OCI-LY7 (cell line): Measurements from ENCODE around the gene SCLY. TPM values are rescaled to one million over a fixed set of nuclear protein-coding genes. Genes with fewer than 3 reads are reported as not detected.

Experiments
- BruUV-seq: library from RNA; stranded (reverse); fragments of 400-500 nt; replicated peaks from 2 replicates; lab custom pipeline; 2021; lab: Mats Ljungman, UMichigan
- CTCF ChIA-PET: fragments of 300-600 bp; sonication (Branson Sonifier 250); formaldehyde crosslinking; loops from one replicate; lab custom pipeline; 2022; ENCODE audit warnings: antibody characterized with exemption; ENCODE audit not compliant: unreplicated experiment; lab: Charles Lee
- POLR2A ChIA-PET: fragments of 300-600 bp; sonication (Branson Sonifier 250); formaldehyde crosslinking; loops from one replicate; lab custom pipeline; 2022; ENCODE audit warnings: antibody characterized with exemption; lab: Charles Lee
- DNase-seq: peaks from one replicate; pipeline ENCODE4 v3.0.0-alpha.2; 2015; ENCODE audit warnings: low spot score
- H2AFZ ChIP-seq: fragments of 200-600 bp; sonication (generic), shearing (Covaris generic); 2 replicates; pipeline ENCODE4 v1.6.1; 2014; ENCODE audit warnings: mild to moderate bottlenecking, antibody characterized with exemption, low read length, moderate library complexity
- H3K27ac ChIP-seq: fragments of 200-600 bp; sonication (generic); 2 replicates; pipeline ENCODE4 v1.5.1; 2014; ENCODE audit warnings: mixed run types, low read depth, mild to moderate bottlenecking, moderate library complexity, low read length, inconsistent platforms; ENCODE audit not compliant: poor library complexity, severe bottlenecking
- H3K36me3 ChIP-seq: fragments of 200-600 bp; sonication (generic); 2 replicates; pipeline ENCODE4 v1.6.1; 2014; ENCODE audit warnings: mild to moderate bottlenecking, antibody characterized with exemption, low read length, moderate library complexity, mixed read lengths; ENCODE audit not compliant: insufficient read depth
- H3K4me1 ChIP-seq: fragments of 200-600 bp; sonication (generic); 2 replicates; pipeline ENCODE4 v1.5.1; 2014; ENCODE audit warnings: mild to moderate bottlenecking, low read length; ENCODE audit not compliant: insufficient read depth, poor library complexity, severe bottlenecking
- H3K4me2 ChIP-seq: fragments of 200-600 bp; sonication (generic); 2 replicates; pipeline ENCODE4 v1.6.1; 2014; ENCODE audit warnings: mild to moderate bottlenecking, low read length
- H3K4me3 ChIP-seq: fragments of 200-600 bp; sonication (generic); 2 replicates; pipeline ENCODE4 v1.5.1; 2014; ENCODE audit warnings: mild to moderate bottlenecking, low read depth, low read length; ENCODE audit not compliant: poor library complexity, severe bottlenecking
- H3K79me2 ChIP-seq: fragments of 200-600 bp; sonication (generic); 2 replicates; pipeline ENCODE4 v1.6.1; 2016; ENCODE audit warnings: low read depth, mild to moderate bottlenecking, low read length, moderate library complexity, mixed read lengths; ENCODE audit not compliant: insufficient read depth
- H3K9me2 ChIP-seq: fragments of 200-600 bp; sonication (generic); 2 replicates; pipeline ENCODE4 v1.6.1; 2016; ENCODE audit warnings: mild to moderate bottlenecking, low read length, mixed read lengths; ENCODE audit not compliant: insufficient read depth
- H3K9me3 ChIP-seq: fragments of 200-600 bp; sonication (generic); 2 replicates; pipeline ENCODE4 v1.6.1; 2014; ENCODE audit warnings: mild to moderate bottlenecking, mixed run types, low read length, mixed read lengths
- H4K20me1 ChIP-seq: fragments of 200-600 bp; sonication (generic); 2 replicates; pipeline ENCODE4 v1.6.1; 2014; ENCODE audit warnings: mild to moderate bottlenecking, antibody characterized with exemption, low read length, moderate library complexity, mixed read lengths; ENCODE audit not compliant: insufficient read depth
- CTCF ChIP-seq: fragments of 200-600 bp; sonication (generic); conservative IDR thresholded peaks from 2 replicates; pipeline ENCODE4 v1.5.1; 2014; ENCODE audit warnings: mild to moderate bottlenecking, antibody characterized with exemption, low read length, moderate library complexity, mixed read lengths
- EZH2phosphoT487 ChIP-seq: fragments of 200-600 bp; sonication (generic); IDR thresholded peaks from 2 replicates; pipeline ENCODE4 v1.6.1; 2018; ENCODE audit warnings: low read depth, borderline replicate concordance, mild to moderate bottlenecking, mixed run types, antibody characterized with exemption, low read length, moderate library complexity, mixed read lengths
- intact Hi-C: fragments of 100-400 bp; cut with micrococcal nuclease; formaldehyde crosslinking; loops from one replicate; pipeline ENCODE4 v1.10.0; 2022; ENCODE audit not compliant: unreplicated experiment
- total RNA-seq, 2 experiments: library from RNA; depleted of rRNA in 1 of 2; stranded (reverse); fragments of >200 nt in 1 of 2; shearing (Covaris generic) in 1 of 2; gene quantifications; 2 replicates each; pipeline ENCODE4 v1.2.3, GENCODE V29; 2014 to 2022

SCLY gene
- total RNA-seq, 2 experiments from 2014 or later = 29.9 to 41.7 TPM

- CTCF ChIA-PET = no interaction called here
- H3K4me3 ChIP-seq = no peak overlapping the region
- H3K79me2 ChIP-seq = no peaks in the 10 kb centered on the region
- H2AFZ ChIP-seq = no peak overlapping the region
- H3K4me2 ChIP-seq = no peak overlapping the region
- BruUV-seq = no TSS peak
- no peak for DNase-seq
- no peaks in the 10 kb centered on the region for H3K9me2 ChIP-seq
- no peak for TF ChIP-seq EZH2phosphoT487
- no peak for TF ChIP-seq CTCF
- H3K27ac ChIP-seq = no peak overlapping the region
- no peaks in the 10 kb centered on the region for H3K9me3 ChIP-seq
- no peaks in the 10 kb centered on the region for H4K20me1 ChIP-seq
- intact Hi-C loops = no loop called here
- POLR2A ChIA-PET = interaction anchor here (0.6 kb wide), 1 partner anchor 25 kb away, joined by 4 read pairs; no protein-coding TSS in a partner anchor
- no peaks in the 10 kb centered on the region for H3K36me3 ChIP-seq
- peaks cover 32% of the 10 kb centered on the region for H3K4me1 ChIP-seq
Measured at GRCh38 chr2:238101891-238102841, 41.4 kb downstream of the SCLY start.

GRCh38 chr2:238102865-238103264 lies 42.1 kb downstream of the SCLY start:
- Histone ChIP-seq H3K9me2 (no peaks in the 10 kb centered on the region), H3K4me3 (no peak overlapping the region), H3K27ac (no peak overlapping the region), H4K20me1 (no peaks in the 10 kb centered on the region), H3K9me3 (no peaks in the 10 kb centered on the region), H3K4me1 (peaks cover 39% of the 10 kb centered on the region), H2AFZ (no peak overlapping the region), H3K4me2 (no peak overlapping the region), H3K79me2 (no peaks in the 10 kb centered on the region), H3K36me3 (no peaks in the 10 kb centered on the region)
- DNase-seq = no peak
- CTCF ChIA-PET = no interaction called here
- POLR2A ChIA-PET = interaction anchor here (0.6 kb wide), 2 partner anchors 25 to 445 kb away, joined by 3 to 4 read pairs; no protein-coding TSS in a partner anchor
- TF ChIP-seq EZH2phosphoT487 = no peak
- no peak for TF ChIP-seq CTCF
- intact Hi-C loops = no loop called here
- BruUV-seq = no TSS peak
